Osteocyte (in vitro differentiated cells): ENCODE measurements around the gene RGS10. TPM values are rescaled to one million over a fixed set of nuclear protein-coding genes. Genes with fewer than 3 reads are reported as not detected.
"Not testable (repeated sequence)": the region's sequence is repeated elsewhere in the genome, so short reads cannot be mapped to it uniquely, and the experiment has no call there.

Experiments
- DNase-seq: peaks from one replicate; pipeline ENCODE4 v3.0.0; 2021; ENCODE audit warnings: mixed read lengths; ENCODE audit not compliant: unreplicated experiment; ENCODE audit errors: extremely low spot score
- H3K27ac Mint-ChIP-seq: one replicate; pipeline ENCODE4 v1.8.0; 2021; ENCODE audit warnings: mild to moderate bottlenecking, mixed read lengths; ENCODE audit not compliant: unreplicated experiment
- H3K27me3 Mint-ChIP-seq: one replicate; pipeline ENCODE4 v1.8.0; 2021; ENCODE audit warnings: mixed read lengths; ENCODE audit not compliant: unreplicated experiment
- H3K36me3 Mint-ChIP-seq: one replicate; pipeline ENCODE4 v1.8.0; 2021; ENCODE audit warnings: mixed read lengths; ENCODE audit not compliant: unreplicated experiment
- H3K4me1 Mint-ChIP-seq: one replicate; pipeline ENCODE4 v1.8.0; 2021; ENCODE audit warnings: mixed read lengths; ENCODE audit not compliant: unreplicated experiment
- H3K4me3 Mint-ChIP-seq: one replicate; pipeline ENCODE4 v1.8.0; 2021; ENCODE audit warnings: mild to moderate bottlenecking, moderate library complexity, mixed read lengths; ENCODE audit not compliant: unreplicated experiment
- H3K9me3 Mint-ChIP-seq: one replicate; pipeline ENCODE4 v1.8.0; 2021; ENCODE audit warnings: mixed read lengths; ENCODE audit not compliant: unreplicated experiment
- total RNA-seq: library from RNA; stranded (reverse); gene quantifications from 2 replicates; pipeline ENCODE4 v1.2.1, GENCODE V29; 2021
- TF ChIP-seq, protein P1 (sequence below): fragments of 200-600 bp; sonication (generic); IDR thresholded peaks from 2 replicates; pipeline ENCODE4 v1.5.0; 2021; ENCODE audit warnings: antibody characterized with exemption, mild to moderate bottlenecking, moderate library complexity

RGS10 gene
- total RNA-seq, 1 donor from 2014 or later = 23.3 TPM

DNA sequence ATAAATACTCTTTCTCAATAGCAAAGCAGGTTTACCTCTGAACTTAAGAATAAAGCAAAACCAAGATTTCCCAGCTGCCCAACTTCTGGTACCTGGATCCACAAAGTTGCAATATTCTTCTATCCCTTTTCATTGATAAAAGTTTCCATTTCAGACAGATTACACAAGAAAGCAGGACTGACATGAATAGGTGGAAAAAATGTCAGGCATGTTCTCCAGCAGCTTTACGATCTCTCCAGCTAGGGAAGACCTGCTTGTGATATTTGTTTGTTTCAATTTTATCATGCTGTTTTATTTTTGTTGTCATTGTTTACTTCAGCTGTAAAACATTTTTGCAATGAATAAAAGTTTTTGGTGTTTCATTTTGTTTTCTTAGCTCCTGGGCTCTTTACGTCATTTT, 9.0 kb downstream of the RGS10 start:
- H3K27me3 Mint-ChIP-seq = no peaks in the 10 kb centered on the region

DNA sequence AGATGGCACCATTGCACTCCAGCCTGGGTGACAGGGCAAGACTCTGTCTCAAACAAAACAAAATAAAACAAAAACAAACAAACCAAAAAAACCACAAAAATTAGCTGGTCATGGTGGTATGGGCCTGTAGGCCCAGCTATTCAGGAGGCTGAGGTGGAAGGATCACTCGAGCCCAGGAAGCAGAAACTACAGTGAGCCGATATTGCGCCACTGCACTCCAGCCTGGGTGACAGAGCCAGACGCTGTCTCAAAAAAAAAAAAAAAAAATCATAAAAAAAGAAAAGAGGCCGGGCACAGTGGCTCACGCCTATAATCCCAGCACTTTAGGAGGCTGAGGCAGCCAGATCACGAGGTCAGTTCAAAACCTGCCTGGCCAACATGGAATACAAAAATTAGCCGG, 9.7 kb downstream of the RGS10 start:
- not testable (repeated sequence) for H3K27me3 Mint-ChIP-seq, H3K4me3 Mint-ChIP-seq, H3K36me3 Mint-ChIP-seq, DNase-seq, H3K9me3 Mint-ChIP-seq, H3K27ac Mint-ChIP-seq
- peaks cover 26% of the 10 kb centered on the region for H3K4me1 Mint-ChIP-seq

More for the DNA sequence above, 9.0 kb downstream of the RGS10 start:
- TF ChIP-seq, protein P1, sequence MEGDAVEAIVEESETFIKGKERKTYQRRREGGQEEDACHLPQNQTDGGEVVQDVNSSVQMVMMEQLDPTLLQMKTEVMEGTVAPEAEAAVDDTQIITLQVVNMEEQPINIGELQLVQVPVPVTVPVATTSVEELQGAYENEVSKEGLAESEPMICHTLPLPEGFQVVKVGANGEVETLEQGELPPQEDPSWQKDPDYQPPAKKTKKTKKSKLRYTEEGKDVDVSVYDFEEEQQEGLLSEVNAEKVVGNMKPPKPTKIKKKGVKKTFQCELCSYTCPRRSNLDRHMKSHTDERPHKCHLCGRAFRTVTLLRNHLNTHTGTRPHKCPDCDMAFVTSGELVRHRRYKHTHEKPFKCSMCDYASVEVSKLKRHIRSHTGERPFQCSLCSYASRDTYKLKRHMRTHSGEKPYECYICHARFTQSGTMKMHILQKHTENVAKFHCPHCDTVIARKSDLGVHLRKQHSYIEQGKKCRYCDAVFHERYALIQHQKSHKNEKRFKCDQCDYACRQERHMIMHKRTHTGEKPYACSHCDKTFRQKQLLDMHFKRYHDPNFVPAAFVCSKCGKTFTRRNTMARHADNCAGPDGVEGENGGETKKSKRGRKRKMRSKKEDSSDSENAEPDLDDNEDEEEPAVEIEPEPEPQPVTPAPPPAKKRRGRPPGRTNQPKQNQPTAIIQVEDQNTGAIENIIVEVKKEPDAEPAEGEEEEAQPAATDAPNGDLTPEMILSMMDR = no peak
- H3K4me3 Mint-ChIP-seq = no peak overlapping the region
- H3K36me3 Mint-ChIP-seq = no peaks in the 10 kb centered on the region
- DNase-seq = no peak
- no peaks in the 10 kb centered on the region for H3K9me3 Mint-ChIP-seq
- no peak overlapping the region for H3K27ac Mint-ChIP-seq
- H3K4me1 Mint-ChIP-seq = peaks cover 26% of the 10 kb centered on the region

DNA sequence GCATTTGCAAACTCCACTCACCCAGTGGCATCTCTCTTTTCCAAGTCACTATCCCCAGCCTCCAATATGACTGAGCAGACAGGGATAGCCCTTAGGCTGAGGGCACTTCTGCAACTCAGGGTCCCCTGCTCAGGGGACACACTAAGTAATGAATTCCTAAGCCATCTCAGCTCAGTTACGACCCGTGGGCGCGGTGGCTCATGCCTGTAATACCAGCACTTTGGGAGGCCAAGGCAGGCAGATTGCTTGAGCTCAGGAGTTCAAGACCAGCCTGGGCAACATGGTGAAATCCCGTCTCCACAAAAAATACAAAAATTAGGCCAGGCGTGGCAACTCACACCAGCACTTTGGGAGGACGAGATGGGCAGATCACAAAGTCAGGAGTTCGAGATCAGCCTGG, 10.3 kb downstream of the RGS10 start:
- H3K36me3 Mint-ChIP-seq, DNase-seq, H3K27me3 Mint-ChIP-seq, H3K9me3 Mint-ChIP-seq, H3K4me3 Mint-ChIP-seq, H3K27ac Mint-ChIP-seq: not testable (repeated sequence)
- H3K4me1 Mint-ChIP-seq = peaks cover 31% of the 10 kb centered on the region

DNA sequence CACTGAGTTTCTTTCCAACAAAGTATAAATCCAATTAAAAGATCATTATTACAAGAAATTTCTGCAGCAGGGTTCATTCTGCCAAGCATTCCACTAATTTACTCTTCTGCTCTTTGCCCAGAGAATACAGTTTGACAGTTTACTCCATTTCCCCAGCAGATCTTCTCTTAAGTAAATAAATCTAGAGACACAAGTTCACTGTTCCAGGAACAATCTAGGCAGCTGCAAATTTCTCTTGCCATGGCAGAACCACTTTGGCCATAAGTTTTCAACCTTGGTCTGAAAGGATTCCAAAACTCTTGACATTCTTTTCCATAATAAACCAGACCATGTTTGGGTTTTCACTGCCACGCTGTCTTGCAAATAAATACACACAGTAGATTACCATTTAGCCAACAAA, 11.5 kb downstream of the RGS10 start:
- DNase-seq = no peak
- Mint-ChIP-seq H3K9me3 (no peaks in the 10 kb centered on the region), H3K4me3 (no peak overlapping the region), H3K36me3 (no peaks in the 10 kb centered on the region), H3K27ac (no peak overlapping the region), H3K27me3 (no peaks in the 10 kb centered on the region), H3K4me1 (peaks cover 37% of the 10 kb centered on the region)
- TF ChIP-seq, protein P1 = no peak

DNA sequence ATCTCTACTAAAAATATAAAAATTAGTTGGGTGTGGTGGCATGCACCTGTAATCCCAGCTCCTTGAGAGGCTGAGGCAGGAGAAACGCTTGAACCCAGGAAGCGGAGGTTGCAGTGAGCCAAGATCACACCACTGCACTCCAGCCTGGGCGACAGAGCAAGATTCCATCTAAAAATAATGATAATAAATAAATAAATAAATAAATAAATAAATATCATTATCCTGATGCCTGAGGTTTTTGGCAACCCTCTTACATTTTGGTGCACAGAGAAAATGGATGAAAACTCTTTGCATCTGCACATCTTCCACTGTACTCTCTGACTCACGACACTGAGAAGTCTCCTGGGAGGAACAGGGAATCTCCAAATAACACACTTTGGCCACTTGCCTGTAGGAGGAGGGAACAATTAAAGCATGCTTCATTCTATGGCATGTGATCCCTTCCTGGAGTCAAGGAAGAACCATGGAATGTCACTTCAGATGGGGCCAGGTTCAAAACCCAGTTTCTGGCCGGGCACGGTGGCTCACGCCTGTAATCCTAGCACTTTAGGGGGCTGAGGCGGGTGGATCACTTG, 13.8 kb downstream of the RGS10 start:
- not testable (repeated sequence) for H3K4me3 Mint-ChIP-seq, H3K27me3 Mint-ChIP-seq, H3K9me3 Mint-ChIP-seq, H3K36me3 Mint-ChIP-seq, DNase-seq
- Mint-ChIP-seq H3K27ac (peak overlapping the region; percentile 23), H3K4me1 (peaks cover 42% of the 10 kb centered on the region)

DNA sequence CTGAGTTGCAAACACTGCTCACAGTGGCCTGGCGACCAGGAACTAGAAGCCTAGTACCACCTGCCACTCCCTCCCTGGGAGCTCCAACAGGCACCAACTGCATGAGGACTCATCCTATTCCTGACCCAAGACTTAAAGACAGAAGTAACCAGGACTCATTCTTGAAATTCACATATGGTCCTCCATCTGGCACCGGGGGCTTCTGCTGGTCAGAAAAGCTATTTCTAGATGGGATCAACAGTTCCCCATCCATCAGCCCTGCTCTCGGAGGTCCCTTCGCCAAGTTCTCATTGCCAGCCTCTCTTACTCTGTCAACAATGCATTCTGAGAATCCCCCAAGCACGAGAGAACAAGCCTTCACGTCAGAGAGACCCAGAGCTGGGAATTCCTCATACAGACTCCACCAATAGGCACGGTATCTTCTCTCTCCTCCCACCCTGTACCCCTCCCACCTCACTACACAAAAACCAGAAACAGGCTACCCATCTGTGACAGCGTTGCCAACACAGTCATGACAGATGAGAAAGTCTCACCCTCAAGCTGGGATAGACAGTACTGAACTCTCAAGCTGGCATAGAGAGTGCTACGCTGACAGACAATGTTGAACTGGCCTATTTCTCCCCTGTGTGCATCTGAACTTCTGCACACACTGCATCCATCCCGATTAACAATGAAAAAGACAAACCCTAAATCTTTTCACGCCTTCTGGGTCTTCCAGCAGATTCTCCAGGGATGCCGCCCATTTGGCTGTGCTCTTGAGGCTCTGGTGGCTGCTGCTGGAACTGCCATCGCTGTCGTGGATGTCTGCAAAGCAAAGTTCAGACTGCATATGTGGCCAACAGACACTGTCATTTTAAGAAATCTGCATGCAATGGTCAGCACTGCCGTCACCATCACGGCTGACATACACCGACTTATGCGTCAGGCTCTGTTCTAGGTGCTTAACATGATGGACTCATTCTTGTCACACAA, 15.6 kb downstream of the RGS10 start:
- no peaks in the 10 kb centered on the region for H3K27me3 Mint-ChIP-seq
- H3K36me3 Mint-ChIP-seq = no peaks in the 10 kb centered on the region
- no peaks in the 10 kb centered on the region for H3K9me3 Mint-ChIP-seq
- no peak overlapping the region for H3K4me3 Mint-ChIP-seq
- H3K4me1 Mint-ChIP-seq = peaks cover 49% of the 10 kb centered on the region
- no peak for DNase-seq
- H3K27ac Mint-ChIP-seq = no peak overlapping the region
- TF ChIP-seq, protein P1 = no peak
